ENCODE results near the gene PI4KB.

DNA sequence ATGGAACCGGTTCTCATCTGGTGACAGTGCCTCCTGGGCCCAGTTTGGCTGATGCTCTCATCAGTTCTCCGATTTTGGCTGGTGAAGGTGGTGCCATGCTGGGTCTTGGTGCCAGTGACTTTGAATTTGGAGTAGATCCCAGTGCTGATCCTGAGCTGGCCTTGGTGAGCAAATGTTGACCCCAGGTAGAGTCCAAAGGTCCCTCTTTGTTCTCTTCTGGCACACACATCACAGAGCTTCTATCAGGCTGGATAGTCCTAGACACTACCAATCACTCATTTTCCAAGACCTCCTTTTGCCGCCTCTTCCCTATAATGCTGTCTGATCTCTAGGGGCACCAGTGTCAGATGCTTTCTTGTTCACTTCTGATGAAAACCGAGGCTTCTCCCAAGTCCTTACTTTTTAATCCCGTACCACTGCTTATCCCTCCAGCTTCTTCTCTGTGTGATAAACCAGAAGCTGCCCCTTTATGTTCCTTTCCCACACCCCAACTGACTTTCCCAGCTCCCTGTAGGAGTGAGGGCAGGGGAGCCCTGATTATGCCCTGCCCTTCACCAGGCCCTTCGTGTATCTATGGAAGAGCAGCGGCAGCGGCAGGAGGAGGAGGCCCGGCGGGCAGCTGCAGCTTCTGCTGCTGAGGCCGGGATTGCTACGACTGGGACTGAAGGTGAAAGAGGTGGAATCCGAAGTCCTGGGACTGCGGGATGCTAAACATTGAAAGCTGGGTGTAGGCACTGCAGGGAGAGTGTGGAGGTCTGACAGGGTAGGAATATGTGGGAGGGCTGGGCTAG, 61.6 kb downstream of the PI4KB start:
- TF ChIP-seq POLR2A (IDR thresholded peaks at IDR 0.05; ENCODE audit: low read length) (no peak), GATA1 (IDR thresholded peaks at IDR 0.05; ENCODE audit: low read depth, low read length) (no peak)
